AG04449 (cell line): Measurements from ENCODE around the gene RSBN1L.

ENCODE experiments used
- CTCF ChIA-PET: fragments of 350-600 bp; formaldehyde crosslinking; extraction: SDS; loops from one replicate; lab custom pipeline; 2021; ENCODE audit warnings: antibody characterized with exemption; lab: Yijun Ruan, JAX
- POLR2A ChIA-PET: fragments of 400-600, 350-600 bp; formaldehyde crosslinking; extraction: SDS; loops from one replicate; lab custom pipeline; 2020; ENCODE audit warnings: antibody characterized with exemption, inconsistent platforms; lab: Yijun Ruan, JAX
- DNase-seq: peaks from one replicate; pipeline ENCODE4 v3.0.0-alpha.2; 2010; ENCODE audit warnings: low read depth, low spot score
- H3K4me3 ChIP-seq: 2 replicates; pipeline ENCODE4 v1.5.1; 2011; ENCODE audit warnings: low read depth, mild to moderate bottlenecking, control low read depth, low read length
- CTCF ChIP-seq: IDR thresholded peaks from one replicate; pipeline ENCODE4 v1.5.1; 2011; ENCODE audit warnings: mild to moderate bottlenecking, moderate library complexity, low read length, control low read depth, inconsistent platforms; ENCODE audit not compliant: insufficient read depth; ENCODE audit errors: missing control alignments

The RSBN1L gene

DNA sequence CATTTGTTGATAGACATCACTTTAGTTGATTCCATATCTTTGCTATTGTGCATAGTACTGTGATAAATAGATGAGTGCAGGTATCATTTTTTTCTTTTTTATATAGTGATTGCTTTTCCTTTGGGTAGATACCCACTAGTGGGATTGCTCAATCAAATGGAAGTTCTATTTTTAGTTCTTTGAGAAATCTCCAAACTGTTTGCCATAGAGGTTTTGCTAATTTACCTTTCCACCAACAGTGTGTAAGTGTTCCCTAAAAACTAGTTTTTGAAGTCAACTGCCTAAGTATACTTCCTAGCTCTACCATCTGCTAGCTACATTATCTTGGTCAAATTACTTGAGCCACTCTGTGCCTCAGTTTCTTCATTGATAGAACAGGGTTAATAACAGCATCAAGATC lies 31.5 kb upstream of the RSBN1L start:
- no peak overlapping the region for H3K4me3 ChIP-seq
- DNase-seq = no peak
- ChIA-PET POLR2A (interaction anchor here (0.6 kb wide), 1 partner anchor 17 kb away, joined by 3 read pairs; no protein-coding TSS in a partner anchor), CTCF (interaction anchor here (1.1 to 5.6 kb wide), 5 partner anchors 9 to 95 kb away, joined by 3 to 29 read pairs (median 9); no protein-coding TSS in a partner anchor)
- TF ChIP-seq CTCF = no peak

DNA sequence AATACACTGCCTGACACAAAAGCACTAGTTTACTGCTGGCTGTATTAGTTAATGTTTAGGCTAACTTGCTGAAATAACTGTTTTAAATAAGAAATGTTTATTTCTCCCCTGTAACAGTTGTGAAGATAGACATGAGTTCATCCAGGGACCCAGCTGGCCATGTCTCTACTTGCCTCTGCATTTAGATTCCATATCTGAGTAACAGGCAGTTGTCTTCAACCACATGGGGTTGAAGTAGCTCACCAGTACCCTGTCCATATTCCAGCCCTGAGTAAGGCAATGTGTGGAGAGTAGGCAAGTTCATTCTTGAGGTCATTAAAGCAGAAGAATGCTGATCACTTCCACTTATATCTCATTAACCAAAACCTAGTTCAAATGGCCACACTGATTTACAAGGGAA lies 31.1 kb upstream of the RSBN1L start:
- CTCF ChIA-PET = interaction anchor here (1.1 to 5.6 kb wide), 5 partner anchors 9 to 95 kb away, joined by 3 to 29 read pairs (median 9); no protein-coding TSS in a partner anchor
- POLR2A ChIA-PET = interaction anchor here (0.6 kb wide), 1 partner anchor 16 kb away, joined by 3 read pairs; no protein-coding TSS in a partner anchor
- DNase-seq = no peak

DNA sequence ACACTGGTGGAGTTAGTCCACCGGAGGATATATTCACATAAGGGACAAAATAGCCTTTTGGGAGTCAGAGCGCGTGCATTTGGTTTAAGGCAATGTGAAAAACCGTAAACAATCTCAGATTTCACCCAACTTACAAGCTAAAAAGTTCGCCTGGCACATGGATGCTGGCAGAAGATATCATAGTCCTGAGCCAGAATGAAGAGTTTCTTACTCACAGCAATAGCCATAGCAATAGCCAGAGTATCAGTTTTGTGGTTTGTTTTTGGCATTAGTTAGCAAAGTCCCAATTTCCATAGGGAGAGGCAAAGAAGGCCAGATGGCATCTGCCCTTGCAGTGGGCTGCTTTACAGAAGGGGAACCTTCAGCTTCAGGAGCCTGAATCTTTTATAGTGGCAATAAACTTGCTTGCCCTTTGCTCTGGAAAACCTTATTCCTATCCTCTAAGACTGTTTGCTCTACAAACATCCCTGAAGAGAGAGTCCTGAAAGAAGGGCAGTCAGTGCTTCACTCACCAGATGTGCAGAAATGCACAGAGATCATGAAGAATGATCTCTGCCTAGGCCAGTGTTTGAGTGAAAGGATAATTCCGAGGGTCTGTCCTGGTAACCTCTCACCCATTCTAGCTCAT lies 28.7 kb upstream of the RSBN1L start:
- no peak for DNase-seq
- POLR2A ChIA-PET = no interaction called here
- H3K4me3 ChIP-seq = no peak overlapping the region
- no peak for TF ChIP-seq CTCF
- CTCF ChIA-PET = interaction anchor here (1.2 to 5.6 kb wide), 3 partner anchors 9 to 92 kb away, joined by 4 to 29 read pairs (median 9); no protein-coding TSS in a partner anchor

More for the DNA sequence above, 31.1 kb upstream of the RSBN1L start:
- H3K4me3 ChIP-seq = no peak overlapping the region
- TF ChIP-seq CTCF = no peak

- no peak for DNase-seq
- no peak overlapping the region for H3K4me3 ChIP-seq
- POLR2A ChIA-PET = no interaction called here
- CTCF ChIA-PET = interaction anchor here (1.4 to 2.5 kb wide), 4 partner anchors 10 to 84 kb away, joined by 3 to 20 read pairs (median 8); no protein-coding TSS in a partner anchor
- TF ChIP-seq CTCF = no peak
Observed at GRCh38 chr7:77674878-77675277, 21.4 kb upstream of the RSBN1L start.

DNA sequence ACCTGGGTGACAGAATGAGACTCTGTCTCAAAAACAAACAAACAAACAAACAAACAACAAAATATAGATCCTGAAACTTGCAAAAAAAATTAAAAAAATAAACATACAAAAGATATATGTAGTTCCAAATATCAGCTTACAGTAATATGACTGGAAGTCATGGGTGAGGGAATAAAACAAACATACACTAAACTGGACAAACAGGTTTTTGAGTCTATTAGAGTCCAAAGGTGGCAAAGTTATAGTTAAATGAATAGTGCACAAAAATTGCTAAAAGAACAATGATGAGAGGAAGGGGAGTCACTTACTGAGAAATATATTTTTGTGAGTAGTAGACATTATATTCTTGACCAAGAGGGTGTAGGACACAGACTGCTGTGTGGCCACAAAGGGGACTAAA lies 16.7 kb upstream of the RSBN1L start:
- DNase-seq = no peak
- CTCF ChIA-PET = interaction anchor here (0.7 to 2.6 kb wide), 5 partner anchors 8 to 80 kb away, joined by 3 to 11 read pairs (median 5); no protein-coding TSS in a partner anchor
- POLR2A ChIA-PET = no interaction called here
- H3K4me3 ChIP-seq = no peak overlapping the region
- no peak for TF ChIP-seq CTCF

DNA sequence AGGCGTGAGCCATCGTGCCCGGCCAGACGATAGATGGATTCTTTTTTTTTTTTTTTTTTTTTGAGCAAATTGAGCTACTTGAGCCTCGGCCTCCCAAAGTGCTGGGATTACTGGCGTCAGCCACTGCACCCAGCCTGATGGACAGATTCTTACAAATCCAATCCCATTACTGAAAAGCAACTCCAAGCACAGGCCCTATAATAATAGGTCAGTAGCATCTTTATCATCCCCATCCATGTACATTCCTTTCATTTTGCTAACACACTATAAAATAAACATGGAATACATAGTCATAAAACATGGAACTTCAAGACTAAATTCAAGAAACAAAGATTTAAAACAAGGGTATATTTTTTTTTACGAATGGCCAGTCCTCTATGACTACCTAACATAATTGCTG lies 16.0 kb upstream of the RSBN1L start:
- DNase-seq = no peak

More for the DNA sequence above, 16.0 kb upstream of the RSBN1L start:
- no peak overlapping the region for H3K4me3 ChIP-seq
- CTCF ChIA-PET = interaction anchor here (0.7 to 1.9 kb wide), 3 partner anchors 29 to 79 kb away, joined by 3 to 7 read pairs (median 5); no protein-coding TSS in a partner anchor
- TF ChIP-seq CTCF = no peak
- POLR2A ChIA-PET = no interaction called here
